GM21447 (cell line): Measurements from ENCODE around the gene THRAP3.
A peak's percentile ranks its signal among the peaks of the same experiment; 100 is the strongest.

Experiments used
- ATAC-seq: cut with Tn5 transposase; IDR thresholded peaks from one replicate; pipeline ENCODE4 v1.9.1; 2021; ENCODE audit not compliant: unreplicated experiment

Gene THRAP3

DNA sequence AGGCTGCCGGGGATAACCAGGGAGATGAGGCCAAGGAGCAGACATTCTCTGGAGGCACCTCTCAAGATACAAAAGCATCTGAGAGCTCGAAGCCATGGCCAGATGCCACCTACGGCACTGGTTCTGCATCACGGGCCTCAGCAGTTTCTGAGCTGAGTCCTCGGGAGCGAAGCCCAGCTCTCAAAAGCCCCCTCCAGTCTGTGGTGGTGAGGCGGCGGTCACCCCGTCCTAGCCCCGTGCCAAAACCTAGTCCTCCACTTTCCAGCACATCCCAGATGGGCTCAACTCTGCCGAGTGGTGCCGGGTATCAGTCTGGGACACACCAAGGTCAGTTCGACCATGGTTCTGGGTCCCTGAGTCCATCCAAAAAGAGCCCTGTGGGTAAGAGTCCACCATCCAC, 62.6 kb downstream of the THRAP3 start:
- ATAC-seq: no peak

DNA sequence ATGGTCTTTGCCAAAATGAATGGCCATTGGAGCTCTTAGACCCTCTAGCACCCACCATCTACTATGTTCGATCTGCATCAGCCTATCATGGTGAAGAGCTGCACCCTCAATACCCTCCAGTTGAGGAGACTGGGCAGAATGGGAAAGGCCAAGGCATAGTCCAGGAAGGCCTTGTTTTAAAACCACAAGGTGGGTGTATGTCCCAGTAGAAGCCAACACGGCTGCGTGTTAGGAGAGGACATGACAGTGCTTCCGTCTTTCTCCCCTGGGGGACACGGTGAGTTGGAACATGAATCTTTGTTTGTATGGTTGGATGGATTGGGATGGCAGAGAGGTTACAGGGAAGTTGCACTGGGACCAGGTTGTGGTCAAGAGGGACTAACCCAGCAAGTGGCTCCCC, 63.4 kb downstream of the THRAP3 start:
- ATAC-seq: no peak

DNA sequence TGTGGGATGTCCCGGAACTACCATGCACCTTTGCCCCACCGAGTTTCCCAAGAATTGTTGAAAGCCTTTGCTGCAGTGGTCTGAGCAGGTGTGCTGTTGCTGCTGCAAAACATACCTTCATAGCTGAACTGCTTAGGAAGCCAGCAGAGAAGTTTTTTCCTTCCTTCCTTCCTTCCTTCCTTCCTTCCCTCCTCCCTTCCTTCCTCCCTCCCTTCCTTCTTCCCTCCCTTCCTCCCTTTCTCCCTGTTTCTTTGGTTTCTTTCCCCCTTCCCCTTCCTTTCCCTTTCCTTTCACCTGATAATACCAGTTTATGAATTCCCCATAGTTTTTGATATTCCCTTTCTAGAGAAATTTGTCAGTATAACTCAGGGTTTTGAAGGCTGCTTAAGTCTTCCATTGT, 71.1 kb downstream of the THRAP3 start:
- no peak for ATAC-seq

DNA sequence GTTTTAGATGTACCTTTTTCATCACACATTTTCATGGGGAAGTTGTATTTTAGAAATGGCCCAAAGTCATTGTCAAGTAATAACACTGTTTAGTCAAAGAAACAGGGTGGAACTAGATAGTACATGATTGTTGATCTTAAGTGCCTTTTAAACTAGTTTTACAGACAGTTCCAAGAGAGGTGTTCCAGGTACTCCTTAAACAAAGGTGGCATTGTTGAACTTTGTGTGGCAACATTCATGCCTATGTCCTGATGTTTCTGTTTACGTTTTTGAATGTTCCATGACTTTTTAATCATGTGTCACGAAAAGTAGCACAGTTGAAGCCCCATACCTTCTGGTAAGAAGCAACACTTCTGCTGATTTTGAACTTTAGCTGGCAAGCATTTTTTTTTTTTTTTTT, 72.8 kb downstream of the THRAP3 start:
- ATAC-seq: no peak

DNA sequence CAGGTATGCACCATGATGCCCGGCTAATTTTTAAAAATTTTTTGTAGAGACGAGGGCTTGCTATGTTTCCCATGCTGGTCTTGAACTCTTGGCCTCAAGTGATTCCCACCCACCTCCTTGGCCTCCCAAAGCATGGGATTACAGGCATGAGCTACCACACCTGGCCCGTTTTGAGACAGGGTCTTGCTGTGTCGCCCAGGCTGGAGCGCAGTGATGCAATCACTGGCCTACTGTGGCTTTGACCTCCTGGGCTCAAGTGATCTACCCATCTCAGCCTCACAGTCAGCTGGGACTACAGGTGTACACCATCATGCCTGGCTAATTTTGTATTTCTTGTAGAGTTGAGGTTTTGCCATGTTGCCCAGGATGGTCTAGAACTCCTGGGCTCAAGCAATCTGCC, 74.4 kb downstream of the THRAP3 start:
- ATAC-seq: no peak

DNA sequence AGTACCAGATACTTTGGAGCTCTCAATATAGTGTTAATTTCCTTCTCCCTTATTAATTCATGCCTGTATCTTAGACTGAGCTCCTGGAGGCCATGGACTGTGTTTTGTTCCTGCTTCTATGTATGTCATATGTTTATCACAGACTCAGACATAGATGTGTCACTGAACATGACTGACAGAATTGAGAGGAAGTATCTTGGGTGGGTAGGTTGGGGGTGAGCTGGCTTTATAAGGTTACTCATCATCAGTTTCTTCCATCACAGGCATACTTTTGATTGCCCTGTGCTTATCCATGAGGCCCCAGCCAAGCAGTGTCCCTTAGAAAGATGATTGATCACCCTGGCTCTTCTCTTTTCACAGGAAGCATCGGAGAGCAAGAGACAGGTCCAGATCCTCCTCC, 76.3 kb downstream of the THRAP3 start:
- ATAC-seq: no peak

DNA sequence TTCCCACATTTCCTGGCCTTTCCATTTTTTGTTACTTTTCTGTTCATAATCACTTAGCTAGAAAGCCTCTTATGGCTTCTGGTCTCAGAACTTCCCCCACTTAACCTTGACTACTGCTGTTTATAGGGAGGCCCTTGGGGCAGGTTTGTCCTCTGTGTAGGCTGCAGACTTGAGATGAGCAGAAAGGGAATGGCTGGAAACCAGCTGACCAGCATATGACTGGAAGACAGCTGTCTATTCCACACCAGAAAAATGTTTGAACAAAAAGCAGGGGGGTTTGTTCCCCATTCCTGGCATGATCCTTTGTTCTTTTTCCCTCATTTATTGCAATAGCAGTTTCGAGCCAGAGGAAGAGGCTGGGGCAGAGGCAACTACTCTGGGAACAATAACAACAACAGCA, 77.0 kb downstream of the THRAP3 start:
- ATAC-seq: no peak

DNA sequence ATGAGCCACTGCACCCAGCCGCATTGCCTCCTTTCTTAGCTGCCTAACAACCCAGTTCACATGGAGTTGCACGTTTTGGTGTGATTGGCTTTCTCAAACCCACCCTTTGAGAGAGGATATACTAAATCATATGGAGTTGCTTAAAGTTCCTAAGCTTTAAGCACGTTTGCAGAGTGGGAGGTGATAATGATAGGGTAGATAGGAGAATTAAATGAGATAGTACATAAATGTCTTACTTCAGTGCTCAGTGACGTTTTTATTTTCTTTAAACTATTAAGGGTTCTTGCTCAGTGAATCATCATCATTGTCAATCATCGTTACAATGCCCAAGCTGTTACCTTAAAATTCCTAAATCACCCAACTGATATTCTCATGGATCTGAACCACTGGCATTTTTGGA, 79.0 kb downstream of the THRAP3 start:
- ATAC-seq: no peak

DNA sequence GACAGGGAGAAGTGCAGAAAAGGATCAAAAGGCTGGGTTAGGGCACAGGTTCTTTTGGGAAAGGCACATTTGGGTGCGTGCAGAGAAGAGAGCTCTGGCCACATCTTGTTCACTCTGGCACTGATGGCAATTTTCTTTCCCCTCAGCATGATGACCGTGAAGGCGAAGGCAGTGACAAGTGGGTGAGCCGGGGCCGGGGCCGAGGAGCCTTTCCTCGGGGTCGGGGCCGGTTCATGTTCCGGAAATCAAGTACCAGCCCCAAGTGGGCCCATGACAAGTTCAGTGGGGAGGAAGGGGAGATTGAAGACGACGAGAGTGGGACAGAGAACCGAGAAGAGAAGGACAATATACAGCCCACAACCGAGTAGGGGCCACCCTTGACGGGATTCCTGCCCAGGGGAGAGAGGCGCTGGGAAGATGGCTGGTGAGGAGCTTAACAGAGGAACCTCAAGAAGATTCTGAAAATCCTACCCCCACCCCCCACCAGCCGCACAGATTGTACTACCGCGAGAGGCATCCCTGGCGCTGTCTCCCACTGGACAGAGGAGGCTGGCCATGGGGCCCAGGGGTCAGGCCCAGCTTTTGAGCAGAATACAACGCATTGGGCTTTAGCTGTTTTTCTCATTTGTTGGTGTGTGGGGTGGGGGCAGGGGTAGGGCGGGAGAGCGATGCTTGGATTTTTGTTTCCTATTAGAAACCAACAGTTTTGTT, 79.6 kb downstream of the THRAP3 start:
- no peak for ATAC-seq

DNA sequence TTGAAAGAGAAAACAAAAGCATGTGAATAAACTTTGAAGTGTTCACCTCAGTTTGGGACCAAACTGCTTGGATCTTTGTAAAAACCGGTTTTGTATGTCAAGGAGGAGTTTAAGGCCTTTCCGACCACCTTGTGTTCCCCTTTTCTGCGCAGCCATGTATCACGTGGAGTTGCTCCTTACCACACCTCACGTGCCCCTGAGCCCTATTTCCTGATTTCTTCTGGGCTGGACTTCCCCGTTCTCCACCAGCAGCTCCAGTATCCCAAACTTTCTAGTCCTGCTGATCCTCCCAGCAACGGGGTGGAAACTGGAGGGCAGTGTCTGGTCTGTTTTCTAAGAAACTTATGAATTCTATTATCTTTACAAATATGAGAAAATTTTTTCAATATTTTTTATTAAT, 80.3 kb downstream of the THRAP3 start:
- ATAC-seq: no peak

DNA sequence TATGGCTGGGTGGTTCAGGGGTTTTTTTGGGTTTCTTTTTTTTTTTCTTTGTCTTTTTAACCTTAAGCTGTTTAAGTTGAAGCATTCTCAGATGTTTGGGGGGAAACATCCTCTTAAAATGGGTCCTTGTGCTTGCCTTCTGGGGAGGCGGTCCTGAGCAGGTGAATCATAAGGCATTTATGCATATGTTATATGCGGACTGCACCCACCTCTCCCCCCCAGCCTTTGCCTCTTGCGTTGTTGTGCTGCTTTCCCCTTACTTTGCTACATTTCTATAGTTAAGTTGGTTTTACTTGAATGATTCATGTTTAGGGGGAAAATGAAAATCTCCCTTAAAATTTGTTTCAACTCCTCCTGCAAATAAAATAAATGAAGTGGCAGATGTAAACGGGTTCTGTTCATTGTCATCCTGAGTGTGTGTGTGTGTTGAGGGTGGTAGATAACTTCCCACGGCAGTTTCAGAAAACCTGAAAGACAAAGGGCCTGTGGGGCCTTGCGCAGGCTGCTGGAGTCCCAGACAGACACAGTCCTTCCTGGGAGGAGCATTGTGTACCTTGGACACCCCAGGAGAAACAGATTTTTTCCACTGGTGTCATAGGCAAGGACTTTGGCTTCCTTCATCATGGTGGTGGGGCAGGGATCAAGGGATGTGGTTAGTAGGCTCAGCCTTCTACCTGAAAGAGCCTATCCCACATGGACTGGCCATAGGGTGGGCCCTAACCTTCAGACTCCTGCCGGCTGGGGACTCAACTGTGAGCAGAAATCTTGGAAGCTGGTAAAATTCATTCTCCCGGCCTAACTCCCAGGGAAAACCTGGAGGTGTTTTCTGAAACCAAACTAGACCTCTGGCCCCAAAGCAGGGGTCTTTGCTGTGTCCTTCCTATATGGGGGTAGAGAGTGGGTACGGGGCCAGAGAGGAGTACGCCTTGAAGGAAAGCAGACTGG, 81.0 kb downstream of the THRAP3 start:
- ATAC-seq: no peak

DNA sequence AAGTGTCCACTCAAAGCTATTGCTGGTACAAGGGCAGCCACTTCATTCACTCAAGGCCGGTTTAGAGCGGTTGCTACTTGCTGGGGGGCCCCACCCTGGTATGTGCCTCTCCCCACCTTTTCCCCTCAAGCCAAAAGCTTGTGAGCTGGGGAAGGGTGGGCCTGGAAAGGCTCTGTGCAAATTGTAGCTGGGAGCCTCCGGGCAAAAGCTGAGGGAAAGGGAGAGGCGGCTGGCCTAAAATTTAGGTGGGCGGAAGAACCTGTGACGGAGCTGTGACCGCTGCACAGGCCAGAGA, 81.6 kb downstream of the THRAP3 start:
- no peak for ATAC-seq

DNA sequence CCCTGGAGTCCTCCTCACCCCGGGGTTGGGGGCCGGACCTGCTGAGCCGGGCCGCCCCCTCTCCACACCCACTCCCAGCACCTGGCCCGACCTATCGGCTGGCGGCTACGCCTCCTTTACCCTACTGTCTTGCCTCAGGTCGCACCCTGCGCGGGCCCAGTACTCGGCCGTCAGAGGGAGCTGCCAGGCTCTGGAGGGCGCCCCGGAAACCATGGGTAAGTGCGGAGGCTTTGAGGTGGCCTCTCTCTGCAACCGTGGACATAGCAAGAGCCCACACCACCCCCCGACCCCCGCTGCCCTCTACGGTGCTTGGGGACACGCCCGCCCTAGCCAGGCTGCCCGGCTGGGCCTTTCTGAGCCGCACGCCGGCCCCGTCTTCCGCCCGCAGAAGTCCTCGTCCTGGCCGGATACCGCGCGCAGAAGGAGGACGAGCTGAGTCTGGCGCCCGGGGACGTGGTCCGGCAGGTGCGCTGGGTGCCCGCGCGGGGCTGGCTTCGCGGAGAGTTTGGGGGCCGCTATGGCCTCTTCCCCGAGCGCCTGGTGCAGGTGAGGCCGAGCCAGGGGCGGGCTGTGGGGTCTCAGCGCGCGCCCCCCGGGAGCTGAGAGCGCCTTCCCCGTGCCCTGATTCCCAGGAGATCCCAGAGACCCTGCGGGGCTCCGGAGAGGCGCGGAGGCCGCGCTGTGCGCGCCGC, 82.1 kb downstream of the THRAP3 start, which contains the start of gene SH3D21:
SH3D21 (plus strand) TSS at position 159 of the 692 bp plus-strand sequence; CDS start at position 212, 53 bp downstream.
- peak; percentile 30 for ATAC-seq

DNA sequence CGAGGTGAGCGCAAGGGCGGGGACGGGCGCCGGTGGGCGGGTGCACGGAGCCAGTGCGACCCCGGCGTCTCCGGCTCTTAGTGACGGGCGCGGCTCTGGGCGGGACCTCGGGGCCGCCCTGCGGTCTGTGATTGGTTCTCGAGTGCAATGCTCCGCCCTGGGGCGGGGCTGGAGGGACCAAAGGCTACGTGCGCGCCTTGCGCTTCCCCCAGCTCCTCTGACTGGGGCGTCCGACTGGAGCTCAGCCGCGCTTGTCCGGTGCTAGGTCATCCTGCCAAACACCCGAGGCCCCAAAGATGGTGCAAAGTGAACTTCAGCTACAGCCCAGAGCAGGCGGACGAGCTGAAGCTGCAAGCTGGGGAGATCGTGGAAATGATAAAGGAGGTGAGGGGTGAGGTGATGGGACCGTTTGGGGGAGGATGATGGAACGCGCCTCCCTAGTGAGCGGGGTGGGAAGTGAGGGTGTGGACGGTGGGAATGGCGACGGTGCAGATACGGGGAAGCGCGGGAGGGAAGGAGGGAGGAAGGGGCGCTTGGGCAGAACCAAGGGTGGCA, 82.7 kb downstream of the THRAP3 start:
- peak; percentile 93 for ATAC-seq

DNA sequence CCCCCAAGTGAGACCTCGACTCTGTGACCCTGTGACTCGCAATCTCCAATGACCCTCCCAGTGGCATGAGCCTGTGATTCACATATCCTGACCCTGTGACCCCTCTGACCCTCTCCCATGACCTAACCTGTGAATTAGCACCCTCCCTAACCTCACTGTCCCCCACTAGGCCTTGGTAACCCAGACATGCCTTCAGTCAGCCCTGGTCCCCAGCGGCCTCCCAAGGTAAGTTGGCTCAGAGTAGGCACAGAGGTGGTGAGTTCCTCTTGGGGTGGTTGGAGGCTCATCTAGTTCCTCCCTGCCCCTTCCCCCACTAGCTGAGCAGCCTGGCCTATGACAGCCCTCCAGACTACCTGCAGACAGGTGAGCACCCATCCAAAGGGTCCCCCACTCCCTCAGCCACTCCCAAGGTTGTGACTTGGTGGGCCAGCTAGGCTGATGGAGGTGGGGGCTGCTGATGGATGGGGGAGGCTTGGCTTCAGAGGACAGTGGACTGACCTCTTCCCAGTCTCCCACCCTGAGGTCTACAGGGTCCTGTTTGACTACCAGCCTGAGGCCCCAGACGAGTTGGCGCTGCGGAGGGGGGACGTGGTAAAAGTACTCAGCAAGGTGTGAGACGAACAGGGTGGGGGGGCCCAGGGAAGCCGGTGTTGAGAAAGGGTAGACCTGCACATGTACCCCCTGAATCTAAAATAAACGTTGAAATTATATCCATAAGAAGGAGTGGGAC, 83.5 kb downstream of the THRAP3 start:
- no peak for ATAC-seq

DNA sequence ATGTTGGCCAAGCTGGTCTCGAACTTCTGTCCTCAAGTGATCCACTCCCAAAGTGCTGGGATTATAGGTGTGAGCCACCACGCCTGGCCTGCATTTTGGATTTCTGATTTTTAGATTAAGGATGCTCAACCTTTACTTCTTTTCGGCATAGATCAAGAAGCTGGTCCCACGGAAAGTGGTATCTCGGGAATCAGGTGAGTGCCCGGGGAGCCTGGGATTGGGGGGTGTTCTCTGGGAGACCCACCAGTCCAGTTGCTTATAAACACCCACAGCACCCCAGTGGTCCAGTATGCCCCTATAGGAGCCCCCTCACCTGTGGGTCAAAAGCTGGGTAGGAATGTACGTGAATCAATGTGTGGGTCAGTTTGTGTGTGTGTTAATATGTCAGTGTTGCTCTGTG, 85.2 kb downstream of the THRAP3 start:
- ATAC-seq: no peak

DNA sequence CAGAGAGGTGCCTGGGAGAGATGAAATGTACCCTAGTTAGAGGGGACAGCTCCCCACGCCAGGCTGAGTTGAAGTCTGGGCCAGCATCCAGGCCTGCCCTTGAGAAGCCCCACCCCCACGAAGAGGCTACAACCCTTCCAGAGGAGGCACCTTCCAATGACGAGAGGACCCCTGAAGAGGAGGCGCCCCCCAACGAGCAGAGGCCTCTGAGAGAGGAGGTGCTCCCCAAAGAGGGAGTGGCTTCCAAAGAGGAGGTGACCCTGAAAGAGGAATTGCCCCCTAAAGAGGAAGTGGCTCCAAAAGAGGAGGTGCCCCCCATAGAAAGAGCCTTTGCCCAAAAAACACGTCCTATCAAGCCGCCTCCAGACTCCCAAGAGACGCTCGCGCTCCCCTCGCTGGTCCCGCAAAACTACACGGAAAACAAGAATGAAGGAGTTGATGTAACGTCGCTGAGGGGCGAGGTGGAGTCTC, 96.1 kb downstream of the THRAP3 start:
- no peak for ATAC-seq

DNA sequence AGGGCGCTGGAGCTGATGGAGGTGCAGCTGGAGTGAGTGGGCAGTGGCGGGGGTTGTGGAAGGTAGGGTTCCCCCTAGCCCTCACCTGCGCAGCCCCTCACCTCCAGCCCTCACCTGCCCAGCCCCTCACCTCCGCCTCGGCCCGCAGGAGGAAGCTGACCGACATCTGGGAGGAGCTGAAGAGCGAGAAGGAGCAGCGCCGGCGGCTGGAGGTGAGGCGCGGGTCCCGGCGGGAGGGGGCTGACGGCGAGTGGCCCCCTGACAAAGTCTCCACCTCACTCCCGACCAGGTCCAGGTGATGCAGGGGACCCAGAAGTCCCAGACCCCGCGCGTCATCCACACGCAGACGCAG, 96.5 kb downstream of the THRAP3 start:
- ATAC-seq: no peak

DNA sequence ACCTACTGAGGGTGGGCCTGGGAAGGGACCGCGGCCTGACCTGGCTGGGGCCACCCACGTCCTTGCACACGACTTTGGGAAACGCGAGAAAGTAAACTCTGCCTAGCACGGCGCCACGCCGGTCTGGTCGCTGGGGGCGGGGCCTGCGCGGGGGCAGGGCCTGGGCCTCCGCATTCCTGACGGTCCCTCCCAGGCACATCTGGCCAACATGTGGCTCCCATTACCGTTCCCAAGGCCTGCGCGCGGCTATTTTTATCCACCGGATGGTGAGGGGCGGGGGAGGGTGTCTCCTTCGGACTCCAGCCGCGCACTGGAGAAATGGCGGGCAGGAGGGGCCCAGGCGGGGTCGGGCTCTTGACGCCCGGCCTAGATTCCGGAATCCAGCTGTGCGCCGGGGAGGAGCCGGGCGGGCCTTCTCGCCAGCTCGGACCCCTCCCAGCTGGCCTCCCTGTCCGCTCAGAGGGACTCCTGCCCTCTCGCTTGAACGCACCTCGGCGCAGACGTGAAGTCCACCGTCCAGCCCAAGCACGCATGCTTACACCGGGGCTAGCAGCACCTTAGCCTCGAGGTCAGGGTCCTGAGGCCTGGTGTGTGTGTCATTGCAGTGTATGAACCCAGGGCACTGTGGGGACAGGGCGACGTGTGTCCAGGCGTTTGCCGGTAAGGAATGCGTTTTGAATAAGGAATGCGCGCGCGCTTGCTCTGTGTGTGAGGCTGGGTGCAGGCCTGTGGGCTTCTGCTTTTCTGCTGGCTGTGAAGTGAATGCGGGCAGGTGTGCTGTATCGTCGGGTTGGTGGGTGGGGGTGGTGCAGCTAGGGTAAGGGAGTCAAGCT, 97.1 kb downstream of the THRAP3 start:
- ATAC-seq: no peak
